ENCODE results near the gene GARIN5A. TPM values are rescaled to one million over a fixed set of nuclear protein-coding genes. Genes with fewer than 3 reads are reported as not detected.

Gene GARIN5A
- total RNA-seq, 1 donor from 2014 or later, result 0.22 TPM

GRCh38 chr19:50435627-50436026 lies 41.0 kb downstream of the GARIN5A start:
- intact Hi-C loops (cut with micrococcal nuclease), result no loop called here

GRCh38 chr19:50435221-50435620 lies 41.4 kb downstream of the GARIN5A start:
- intact Hi-C loops (cut with micrococcal nuclease), result no loop called here

GRCh38 chr19:50434525-50434924 lies 42.1 kb downstream of the GARIN5A start:
- intact Hi-C loops (cut with micrococcal nuclease), result no loop called here

GRCh38 chr19:50433201-50434180 lies 43.2 kb downstream of the GARIN5A start:
- intact Hi-C loops (cut with micrococcal nuclease), result no loop called here

DNA sequence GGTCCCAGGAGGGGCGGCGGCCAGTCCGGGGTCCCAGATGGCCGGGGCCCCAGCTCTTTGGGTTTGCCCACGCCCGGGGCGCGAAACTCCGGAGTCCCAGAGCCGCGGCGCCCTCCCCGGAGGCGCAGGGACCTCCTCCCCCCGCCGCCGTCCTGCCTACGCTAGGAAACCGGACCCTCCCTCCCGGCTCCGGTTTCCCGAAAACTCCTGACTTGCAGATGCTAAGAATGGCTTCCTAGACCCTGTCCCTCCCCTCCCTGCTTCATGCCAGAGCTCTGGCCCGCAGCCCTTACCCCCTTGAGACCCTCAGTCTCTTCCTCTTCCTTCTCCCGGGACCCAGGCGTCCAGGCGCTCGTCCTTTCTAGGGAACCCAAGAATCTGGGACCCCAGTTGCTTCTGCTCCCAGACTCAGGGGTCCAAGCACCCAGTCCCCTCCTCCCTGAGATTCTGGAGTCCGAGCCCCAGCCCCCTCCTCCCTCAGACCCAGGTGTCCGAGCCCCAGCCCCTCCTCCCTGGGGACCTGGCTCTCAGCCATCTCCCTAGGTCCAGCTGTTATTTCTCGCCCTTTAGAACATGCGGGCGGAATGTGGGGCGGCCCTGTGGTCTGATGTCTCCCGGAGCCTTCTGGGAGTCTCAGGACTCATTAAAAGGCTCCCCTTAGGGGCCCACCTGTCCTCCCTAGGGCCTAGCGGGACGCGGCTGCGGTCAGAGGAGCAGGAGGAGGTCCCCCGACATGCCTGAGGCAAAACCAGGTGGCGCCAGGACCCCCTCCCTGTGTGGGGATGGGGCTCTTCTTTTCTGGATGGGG lies 44.2 kb downstream of the GARIN5A start, which contains the start of gene MYBPC2:
Gene MYBPC2 (plus strand): TSS at position 672 of the 808 bp plus-strand sequence. CDS start 62 bp downstream, at position 734.
- intact Hi-C loops (cut with micrococcal nuclease), result no loop called here

DNA sequence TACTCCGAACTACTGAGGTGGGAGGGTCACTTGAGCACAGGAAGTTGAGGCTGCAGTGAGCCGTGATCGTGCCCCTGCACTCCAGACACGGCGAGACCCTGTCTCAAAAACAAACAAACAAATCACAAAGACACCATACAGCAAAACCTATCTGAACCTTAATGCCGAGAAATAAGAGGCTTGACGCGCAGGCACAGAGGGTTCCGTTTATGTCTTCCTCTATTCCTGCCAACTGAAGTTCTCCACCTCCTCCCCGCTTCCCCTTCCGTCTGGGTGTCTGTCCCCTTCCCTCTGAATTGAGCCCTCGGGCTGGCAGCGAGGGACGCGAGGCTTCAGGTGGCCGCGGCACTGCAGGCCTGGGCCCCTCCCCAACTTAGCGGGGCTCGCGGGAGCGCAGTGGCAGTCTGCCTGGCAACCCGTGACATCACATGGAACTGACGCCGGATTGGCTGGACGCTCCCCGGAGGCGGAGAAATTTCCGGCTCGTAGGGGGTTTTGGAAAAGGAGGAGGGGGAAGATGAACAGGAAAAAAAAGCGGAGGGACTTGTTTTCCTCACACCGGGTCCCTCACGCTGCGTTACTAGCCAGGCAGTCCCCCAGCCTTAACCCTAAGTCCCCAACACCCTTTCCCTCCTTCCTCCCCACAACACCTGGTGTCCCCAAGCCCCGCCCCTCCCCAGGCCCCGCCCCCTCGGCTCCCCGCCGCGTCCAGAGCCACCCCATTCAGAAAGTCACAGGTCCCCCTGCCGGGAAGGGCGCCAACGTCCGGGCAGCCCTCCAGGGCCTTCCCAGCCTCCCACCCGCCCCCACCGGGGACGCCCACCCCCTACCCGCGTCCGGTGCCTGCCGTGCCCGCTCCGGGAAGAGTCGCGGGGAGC lies 45.1 kb downstream of the GARIN5A start:
- intact Hi-C loops (cut with micrococcal nuclease), result loop anchor here (1.0 to 2.0 kb wide), 7 partner anchors 17 to 102 kb away; partner anchors contain the start of genes EMC10, GARIN5A, JOSD2 and KCNC3

GRCh38 chr19:50430888-50431342 lies 45.7 kb downstream of the GARIN5A start:
- intact Hi-C loops (cut with micrococcal nuclease), result loop anchor here (1.0 to 2.0 kb wide), 7 partner anchors 16 to 102 kb away; partner anchors contain the start of genes EMC10, GARIN5A, JOSD2 and KCNC3

DNA sequence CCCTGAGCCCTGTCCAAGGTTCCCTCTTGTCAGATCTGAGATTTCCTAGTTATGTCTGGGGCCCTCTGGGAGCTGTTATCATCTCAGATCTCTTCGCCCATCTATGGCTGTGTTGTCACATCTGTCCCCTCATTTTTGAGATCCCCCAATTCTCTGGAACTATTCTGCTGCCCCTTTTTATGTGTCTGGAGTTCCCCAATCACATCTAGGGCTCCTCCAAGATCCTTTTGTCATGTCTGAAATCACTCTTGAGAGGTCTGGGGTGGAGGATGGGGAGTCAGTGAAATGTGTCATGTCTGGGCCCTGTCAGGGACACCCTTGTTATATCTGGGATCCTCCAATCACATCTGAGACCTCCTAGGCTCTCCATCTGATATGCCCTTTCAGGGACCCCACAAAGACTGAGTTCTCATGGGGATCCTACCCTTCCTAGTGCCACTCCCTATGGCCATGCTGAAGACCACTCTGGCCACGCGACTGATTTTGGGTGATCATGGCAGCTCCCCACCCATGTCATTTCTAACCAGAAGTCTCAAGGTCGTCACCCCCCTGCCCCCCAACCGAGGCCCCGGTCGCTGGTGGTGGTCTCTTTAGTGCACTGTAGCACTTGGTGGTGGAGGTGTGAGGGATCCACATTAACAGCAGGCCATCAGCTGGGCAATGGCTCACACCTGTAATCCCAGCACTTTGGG lies 47.7 kb downstream of the GARIN5A start:
- intact Hi-C loops (cut with micrococcal nuclease), result no loop called here

GRCh38 chr19:50427997-50428425 lies 48.6 kb downstream of the GARIN5A start:
- intact Hi-C loops (cut with micrococcal nuclease), result no loop called here

GRCh38 chr19:50427318-50427925 lies 49.2 kb downstream of the GARIN5A start:
- intact Hi-C loops (cut with micrococcal nuclease), result no loop called here

DNA sequence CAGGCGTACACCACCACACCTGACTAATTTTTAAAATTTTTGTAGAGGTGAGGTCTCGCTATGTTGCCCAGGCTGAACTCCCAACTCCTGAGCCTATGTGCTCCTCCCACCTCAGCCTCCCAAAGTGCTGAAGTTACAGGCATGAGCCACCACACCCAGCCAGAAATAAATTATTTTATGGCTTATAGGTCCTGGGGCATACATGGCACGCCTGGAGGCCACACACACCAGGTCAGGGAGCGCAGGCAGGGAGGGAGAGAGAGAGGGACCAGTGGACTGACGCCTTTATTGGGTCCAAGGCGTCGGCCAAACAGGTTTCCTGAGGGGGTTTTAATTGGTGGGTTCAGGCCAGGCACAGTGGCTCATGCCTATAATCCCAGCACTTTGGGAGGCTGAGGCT lies 51.1 kb downstream of the GARIN5A start:
- intact Hi-C loops (cut with micrococcal nuclease), result no loop called here

DNA sequence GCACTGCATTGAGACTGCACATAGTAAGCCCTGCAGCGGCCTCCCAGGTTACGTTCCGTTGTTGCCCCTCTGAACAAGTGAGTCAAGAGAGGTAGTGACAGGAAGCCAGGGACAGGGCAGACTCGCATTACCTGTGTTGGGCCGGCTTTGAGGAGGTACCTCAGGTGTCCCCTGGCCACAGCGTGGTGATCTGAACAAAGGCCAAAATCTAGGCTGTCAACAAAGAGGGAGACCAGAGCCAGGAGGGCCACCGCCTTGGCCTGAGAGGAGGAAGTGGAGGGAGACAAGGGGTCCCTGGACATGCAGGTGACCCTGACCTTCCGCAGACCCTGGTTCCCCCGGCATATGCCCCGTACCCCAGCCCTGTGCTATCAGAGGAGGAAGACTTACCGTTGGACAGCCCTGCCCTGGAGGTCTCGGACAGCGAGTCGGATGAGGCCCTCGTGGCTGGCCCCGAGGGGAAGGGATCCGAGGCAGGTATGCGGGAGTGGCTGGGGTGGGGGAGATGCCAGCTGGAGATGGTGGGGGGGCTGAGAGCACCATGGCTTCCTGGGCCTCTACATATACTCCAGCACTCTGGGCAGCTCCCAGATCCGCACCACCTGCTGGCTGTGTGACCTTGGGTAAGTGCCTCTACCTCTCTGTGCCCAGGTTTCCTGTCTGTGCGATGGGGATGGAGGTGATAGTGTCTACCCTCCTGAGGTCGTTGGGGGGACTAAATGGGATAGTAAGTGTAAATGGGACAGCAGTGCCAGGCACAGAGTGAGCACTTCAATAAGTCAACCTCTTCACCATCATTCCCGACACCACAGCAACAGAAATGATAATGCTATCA lies 53.2 kb downstream of the GARIN5A start:
- intact Hi-C loops (cut with micrococcal nuclease), result no loop called here

GRCh38 chr19:50422397-50423278 lies 54.0 kb downstream of the GARIN5A start:
- intact Hi-C loops (cut with micrococcal nuclease), result no loop called here

- intact Hi-C loops (cut with micrococcal nuclease), result no loop called here
These were observed 55.8 kb downstream of the GARIN5A start for GRCh38 chr19:50420808-50421207.

DNA sequence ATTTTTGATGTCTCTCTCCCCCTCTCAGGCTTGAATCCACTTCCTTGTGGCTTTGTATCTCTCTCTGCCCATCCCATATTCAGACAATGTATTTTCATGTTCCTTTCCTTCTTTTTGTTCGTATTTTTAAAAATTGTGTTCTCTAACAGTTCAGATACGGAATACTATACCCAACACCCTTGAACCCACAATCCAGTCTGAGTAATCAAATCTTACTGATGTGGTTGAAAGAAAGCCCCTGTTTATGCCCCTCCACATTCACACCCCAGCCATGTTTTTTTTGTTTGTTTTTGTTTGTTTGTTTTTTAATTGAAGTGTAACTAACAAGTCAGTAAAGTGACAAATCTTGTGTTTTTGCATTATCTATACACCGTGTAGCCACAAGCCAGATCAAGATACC lies 56.5 kb downstream of the GARIN5A start:
- intact Hi-C loops (cut with micrococcal nuclease), result no loop called here

DNA sequence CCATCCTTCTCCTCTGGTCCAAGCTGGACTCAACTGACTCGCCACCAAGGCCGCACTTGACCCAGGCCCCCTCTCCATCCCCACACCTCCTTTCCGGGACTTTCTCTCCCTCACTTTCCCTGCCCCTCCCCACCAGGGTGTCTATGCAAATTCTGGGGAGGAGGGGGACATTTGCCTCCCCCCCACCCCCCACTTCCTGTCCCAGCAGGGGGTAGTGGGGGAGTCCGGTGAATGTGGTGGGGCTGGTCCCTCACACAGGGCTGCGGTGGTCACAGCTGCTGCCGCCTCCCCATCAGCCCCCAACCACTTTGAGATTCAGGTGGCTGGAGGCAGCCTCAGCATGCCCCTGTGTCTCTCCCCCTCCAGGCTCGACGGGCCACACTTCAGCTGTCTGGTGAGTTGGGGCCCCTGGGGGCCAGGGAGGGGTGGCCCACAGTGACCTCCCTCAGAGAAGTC lies 57.0 kb downstream of the GARIN5A start:
- intact Hi-C loops (cut with micrococcal nuclease), result no loop called here

DNA sequence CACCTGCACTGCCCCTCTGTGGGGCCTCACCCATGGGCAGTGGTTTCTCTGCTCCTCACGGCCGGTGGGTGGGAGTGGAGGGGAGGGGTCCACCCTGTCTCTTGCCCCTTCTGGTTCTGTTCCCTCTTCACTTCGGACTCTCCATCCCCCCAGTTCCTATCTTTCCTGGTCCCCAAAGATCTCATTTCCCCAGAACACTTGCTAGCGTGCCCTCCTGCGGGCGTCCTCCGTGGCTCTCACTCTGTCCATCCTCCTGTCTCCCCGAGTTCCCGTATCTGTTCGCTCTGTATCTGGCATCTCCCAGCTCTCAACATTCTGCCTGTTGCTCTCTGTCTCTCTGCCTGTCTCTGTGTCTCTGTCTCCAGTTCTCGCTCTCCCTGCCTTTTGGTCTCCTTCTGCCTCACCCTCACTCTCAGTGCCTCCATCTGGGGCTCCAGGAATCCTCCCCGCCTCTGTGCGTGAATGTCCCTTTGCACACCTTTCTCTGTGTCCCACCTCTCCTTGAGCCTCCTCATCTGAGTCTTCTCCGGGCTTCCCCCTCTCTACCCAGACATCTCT lies 57.5 kb downstream of the GARIN5A start:
- intact Hi-C loops (cut with micrococcal nuclease), result no loop called here

Measured in T-helper 1 cell treated with Interleukin-12 subunit alpha and Interleukin-12 subunit beta and Interleukin-4 antibody, amounts not matched to agents 30 ng/mL and 1 ng/mL, for 36 hours (primary cell).